Astrocyte of the spinal cord (primary cell): ENCODE data around the gene DDR1.

Experiments
- DNase-seq: peaks from one replicate; pipeline ENCODE4 v3.0.0; 2011; ENCODE audit warnings: low read depth, low spot score
- H3K4me3 ChIP-seq: 2 replicates; pipeline ENCODE4 v1.5.1; 2011; ENCODE audit warnings: low read depth, mild to moderate bottlenecking, low read length, moderate library complexity
- in situ Hi-C: cut with HindIII; loops from 2 replicates; pipeline ENCODE4 v1.10.0; 2017; ENCODE audit warnings: low sequenced_read_pairs
- TF ChIP-seq, protein P1 (sequence below): IDR thresholded peaks from 2 replicates; pipeline ENCODE4 v1.5.1; 2012; ENCODE audit warnings: low read depth, mild to moderate bottlenecking, low read length, inconsistent platforms

Gene DDR1

DNA sequence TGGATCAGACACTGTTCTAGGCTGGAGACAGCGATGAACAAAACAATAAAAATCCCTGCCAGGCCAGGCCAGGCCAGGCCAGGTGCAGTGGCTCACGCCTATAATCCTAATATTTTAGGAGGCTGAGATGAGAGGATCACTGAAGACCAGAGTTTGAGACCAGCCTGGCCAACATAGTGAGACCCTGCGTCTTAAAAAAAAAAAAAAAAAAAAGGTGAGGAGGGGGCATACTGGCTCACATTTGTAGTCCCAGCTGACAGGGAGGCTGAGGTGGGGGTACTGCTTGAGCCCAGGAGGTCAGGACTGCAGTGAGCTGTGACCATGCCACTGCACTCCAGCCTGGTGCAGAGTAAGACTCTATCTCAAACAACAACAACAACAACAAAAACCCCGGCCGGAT is 61.0 kb downstream of the DDR1 start:
- in situ Hi-C loops: no loop called here
- no peak for DNase-seq
- no peak overlapping the region for H3K4me3 ChIP-seq
- TF ChIP-seq, protein P1, sequence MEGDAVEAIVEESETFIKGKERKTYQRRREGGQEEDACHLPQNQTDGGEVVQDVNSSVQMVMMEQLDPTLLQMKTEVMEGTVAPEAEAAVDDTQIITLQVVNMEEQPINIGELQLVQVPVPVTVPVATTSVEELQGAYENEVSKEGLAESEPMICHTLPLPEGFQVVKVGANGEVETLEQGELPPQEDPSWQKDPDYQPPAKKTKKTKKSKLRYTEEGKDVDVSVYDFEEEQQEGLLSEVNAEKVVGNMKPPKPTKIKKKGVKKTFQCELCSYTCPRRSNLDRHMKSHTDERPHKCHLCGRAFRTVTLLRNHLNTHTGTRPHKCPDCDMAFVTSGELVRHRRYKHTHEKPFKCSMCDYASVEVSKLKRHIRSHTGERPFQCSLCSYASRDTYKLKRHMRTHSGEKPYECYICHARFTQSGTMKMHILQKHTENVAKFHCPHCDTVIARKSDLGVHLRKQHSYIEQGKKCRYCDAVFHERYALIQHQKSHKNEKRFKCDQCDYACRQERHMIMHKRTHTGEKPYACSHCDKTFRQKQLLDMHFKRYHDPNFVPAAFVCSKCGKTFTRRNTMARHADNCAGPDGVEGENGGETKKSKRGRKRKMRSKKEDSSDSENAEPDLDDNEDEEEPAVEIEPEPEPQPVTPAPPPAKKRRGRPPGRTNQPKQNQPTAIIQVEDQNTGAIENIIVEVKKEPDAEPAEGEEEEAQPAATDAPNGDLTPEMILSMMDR: no peak

DNA sequence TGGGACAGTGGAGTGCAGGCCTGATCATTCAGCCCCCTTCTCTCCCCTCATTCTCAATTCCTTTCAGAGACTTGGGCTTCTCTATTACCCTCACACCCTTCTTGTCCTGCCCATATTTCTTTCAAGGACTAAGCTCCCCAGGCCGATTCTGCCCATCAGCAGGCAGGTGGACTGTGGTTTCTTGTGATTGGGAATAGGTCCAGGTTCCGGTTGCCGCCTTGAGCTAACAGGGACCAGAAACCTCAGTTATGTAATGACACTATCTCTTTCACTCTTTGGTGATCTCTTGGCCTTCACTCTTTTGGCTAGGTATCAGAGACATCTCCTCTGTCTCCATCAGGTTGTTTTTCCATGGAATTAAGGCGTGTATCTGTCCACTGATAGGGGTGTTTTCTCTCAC is 62.9 kb downstream of the DDR1 start:
- in situ Hi-C loops: no loop called here
- no peak overlapping the region for H3K4me3 ChIP-seq
- no peak for DNase-seq
- TF ChIP-seq, protein P1: no peak

DNA sequence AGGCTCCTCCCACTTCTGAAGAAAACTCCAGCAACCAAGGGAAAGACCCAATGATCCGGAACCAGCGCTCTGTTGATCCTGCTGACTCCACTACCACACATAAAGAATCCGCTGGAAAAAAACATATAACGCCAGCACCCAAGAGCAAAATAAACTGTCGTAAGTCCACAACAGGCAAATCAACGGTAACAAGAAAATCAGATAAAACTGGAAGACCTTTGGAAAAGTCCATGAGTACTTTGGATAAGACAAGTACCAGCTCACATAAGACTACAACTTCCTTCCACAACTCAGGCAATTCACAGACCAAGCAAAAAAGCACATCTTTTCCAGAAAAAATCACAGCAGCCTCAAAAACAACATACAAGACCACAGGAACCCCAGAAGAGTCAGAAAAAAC is 64.5 kb downstream of the DDR1 start:
- DNase-seq: no peak
- in situ Hi-C loops: no loop called here
- no peak overlapping the region for H3K4me3 ChIP-seq
- TF ChIP-seq, protein P1: no peak
